SW480 (cell line): ENCODE measurements around the gene MYOZ2.
"Not testable (repeated sequence)": the region's sequence is repeated elsewhere in the genome, so short reads cannot be mapped to it uniquely, and the experiment has no call there.

Source experiments
- DNase-seq: peaks from one replicate; pipeline ENCODE4 v3.0.0-alpha.2; 2016; ENCODE audit warnings: low spot score

MYOZ2 gene

GRCh38 chr4:119128148-119128547 is 7.5 kb upstream of the MYOZ2 start:
- no peak for DNase-seq

- DNase-seq, result no peak
These were observed 5.1 kb upstream of the MYOZ2 start for GRCh38 chr4:119130365-119131065.

- DNase-seq, result no peak
These were observed 4.5 kb upstream of the MYOZ2 start for GRCh38 chr4:119131164-119131563.

GRCh38 chr4:119132306-119132705 is 3.3 kb upstream of the MYOZ2 start:
- DNase-seq, result no peak

GRCh38 chr4:119136546-119136945 is 914 bp downstream of the MYOZ2 start:
- peak; percentile 1 for DNase-seq

GRCh38 chr4:119138046-119138445 is 2.4 kb downstream of the MYOZ2 start:
- DNase-seq, result no peak

- DNase-seq, result no peak
These were observed 3.7 kb downstream of the MYOZ2 start for GRCh38 chr4:119139311-119139710.

- no peak for DNase-seq
These were observed 4.2 kb downstream of the MYOZ2 start for GRCh38 chr4:119139822-119140252.

- not testable (repeated sequence) for DNase-seq
These were observed 5.7 kb downstream of the MYOZ2 start for GRCh38 chr4:119141283-119141682.

GRCh38 chr4:119142833-119143232 is 7.2 kb downstream of the MYOZ2 start:
- no peak for DNase-seq

- not testable (repeated sequence) for DNase-seq
These were observed 7.7 kb downstream of the MYOZ2 start for GRCh38 chr4:119143341-119143740.

- no peak for DNase-seq
These were observed 13.5 kb downstream of the MYOZ2 start for GRCh38 chr4:119149110-119149509.

- DNase-seq, result no peak
These were observed 15.5 kb downstream of the MYOZ2 start for GRCh38 chr4:119151161-119151560.

- no peak for DNase-seq
These were observed 17.1 kb downstream of the MYOZ2 start for GRCh38 chr4:119152741-119153140.

- no peak for DNase-seq
These were observed 26.5 kb downstream of the MYOZ2 start for GRCh38 chr4:119162174-119162573.

- DNase-seq, result no peak
These were observed 30.1 kb downstream of the MYOZ2 start for GRCh38 chr4:119165767-119166166.

GRCh38 chr4:119170195-119170594 is 34.6 kb downstream of the MYOZ2 start:
- DNase-seq, result no peak

- no peak for DNase-seq
These were observed 36.6 kb downstream of the MYOZ2 start for GRCh38 chr4:119172223-119172622.

- DNase-seq, result not testable (repeated sequence)
These were observed 38.2 kb downstream of the MYOZ2 start for GRCh38 chr4:119173729-119174361.

- DNase-seq, result no peak
These were observed 43.4 kb downstream of the MYOZ2 start for GRCh38 chr4:119179011-119179410.

GRCh38 chr4:119184128-119184527 is 48.5 kb downstream of the MYOZ2 start:
- no peak for DNase-seq

- DNase-seq, result no peak
These were observed 54.0 kb downstream of the MYOZ2 start for GRCh38 chr4:119189638-119190037.

- DNase-seq, result no peak
These were observed 54.7 kb downstream of the MYOZ2 start for GRCh38 chr4:119190354-119190753.

- DNase-seq, result no peak
These were observed 55.9 kb downstream of the MYOZ2 start for GRCh38 chr4:119191505-119191904.
